ENCODE data around the gene GMDS.

- no peak for TF ChIP-seq POLR2A (IDR thresholded peaks at IDR 0.05; ENCODE audit: low read depth, low read length)
- no peak for TF ChIP-seq POLR2AphosphoS5 (IDR thresholded peaks at IDR 0.05; ENCODE audit: low read depth, low read length)
These were observed 134.9 kb downstream of the GMDS start for GRCh38 chr6:2110504-2110903.

Data from GM12892 (cell line).